GM18505 (cell line): ENCODE measurements around the gene GSN.
A peak's percentile ranks its signal among the peaks of the same experiment; 100 is the strongest.

Experiments
- ATAC-seq: cut with Tn5 transposase; IDR thresholded peaks from one replicate; pipeline ENCODE4 v1.9.1; 2021; ENCODE audit not compliant: unreplicated experiment
- POLR2A ChIP-seq: IDR thresholded peaks from 4 replicates; pipeline ENCODE4 v1.6.1; 2011; ENCODE audit warnings: borderline replicate concordance; ENCODE audit not compliant: insufficient read depth, insufficient read length; ENCODE audit errors: extremely low read depth

GSN gene

DNA sequence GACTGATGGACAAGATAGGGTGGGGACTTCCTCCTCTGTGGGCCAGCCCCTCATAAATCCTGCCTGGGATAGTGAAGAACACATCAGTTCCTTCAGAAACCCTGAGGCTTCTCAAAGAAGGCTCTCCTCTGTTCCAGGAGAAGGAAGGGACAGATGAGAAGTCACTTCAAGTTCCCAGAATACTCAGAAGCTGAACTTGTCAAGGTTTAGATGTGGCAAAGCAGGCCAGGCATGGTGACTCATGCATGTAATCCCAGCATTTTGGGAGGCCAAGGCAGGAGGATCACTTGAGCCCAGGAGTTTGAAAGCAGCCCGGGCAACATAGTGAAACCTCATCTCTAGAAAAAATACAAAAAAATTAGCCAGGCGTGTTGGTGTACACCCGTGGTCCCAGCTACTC is 63.6 kb downstream of the GSN start:
- no peak for TF ChIP-seq POLR2A
- no peak for ATAC-seq

DNA sequence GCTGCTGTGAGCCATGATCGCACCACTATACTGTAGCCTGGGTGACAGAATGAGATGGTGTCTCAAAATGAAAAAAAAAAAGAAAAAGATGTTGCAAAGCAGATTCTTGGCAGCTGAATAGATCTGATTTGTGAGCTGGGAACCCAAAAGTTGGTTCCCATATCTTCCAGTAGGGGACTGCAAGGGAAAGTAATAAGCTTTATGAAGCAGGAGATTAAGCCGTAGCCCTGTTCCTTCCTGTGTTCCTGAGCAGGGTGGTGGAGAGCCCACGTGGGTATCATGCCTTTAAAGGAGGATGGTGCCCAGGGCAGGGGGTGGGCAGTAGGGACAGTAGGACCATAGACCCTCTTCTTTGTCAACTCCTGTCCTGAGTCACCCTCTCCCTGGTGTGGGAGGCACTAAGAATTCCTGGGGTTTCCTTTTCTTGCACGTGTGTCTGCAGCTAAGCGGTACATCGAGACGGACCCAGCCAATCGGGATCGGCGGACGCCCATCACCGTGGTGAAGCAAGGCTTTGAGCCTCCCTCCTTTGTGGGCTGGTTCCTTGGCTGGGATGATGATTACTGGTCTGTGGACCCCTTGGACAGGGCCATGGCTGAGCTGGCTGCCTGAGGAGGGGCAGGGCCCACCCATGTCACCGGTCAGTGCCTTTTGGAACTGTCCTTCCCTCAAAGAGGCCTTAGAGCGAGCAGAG is 64.2 kb downstream of the GSN start:
- ATAC-seq = no peak
- TF ChIP-seq POLR2A = no peak

DNA sequence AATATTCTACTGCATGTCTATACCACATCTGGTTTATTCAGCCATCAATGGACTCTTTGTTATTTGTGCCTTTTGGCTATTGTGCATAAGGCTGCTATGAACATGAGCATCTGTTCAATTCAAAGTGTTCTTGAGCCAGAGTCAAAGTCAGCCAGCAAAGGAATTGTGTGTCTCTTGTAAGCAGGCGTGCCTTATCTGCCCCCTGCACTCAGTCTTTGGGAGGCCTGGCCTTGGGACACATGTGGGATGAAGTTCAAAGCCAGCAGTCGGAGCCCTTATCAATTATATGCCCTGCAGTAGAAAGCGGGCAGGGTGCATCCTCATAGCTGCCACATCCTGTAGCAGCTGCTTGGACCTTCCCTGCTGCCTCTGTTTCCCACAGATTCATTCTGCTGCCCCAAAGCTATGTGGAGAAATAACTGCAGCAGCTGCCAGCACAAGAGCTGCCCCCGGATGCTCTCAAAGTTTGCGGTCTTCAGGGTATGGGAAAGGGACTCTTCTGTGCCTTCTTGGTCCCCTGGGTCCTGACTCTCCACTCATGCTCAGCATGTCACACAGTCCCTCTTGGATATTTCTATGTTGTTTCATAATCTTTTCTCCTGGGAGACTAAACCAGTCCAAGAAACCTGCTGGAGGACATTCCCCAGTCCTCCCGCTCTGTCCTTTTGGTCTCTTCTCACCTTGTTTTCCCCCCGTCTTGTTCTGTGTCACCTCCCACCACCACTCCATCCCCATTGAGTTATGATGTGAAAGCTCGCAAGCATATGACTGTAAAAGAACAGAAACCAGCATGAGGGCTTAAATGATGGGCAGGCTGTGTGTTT is 66.2 kb downstream of the GSN start:
- no peak for ATAC-seq

DNA sequence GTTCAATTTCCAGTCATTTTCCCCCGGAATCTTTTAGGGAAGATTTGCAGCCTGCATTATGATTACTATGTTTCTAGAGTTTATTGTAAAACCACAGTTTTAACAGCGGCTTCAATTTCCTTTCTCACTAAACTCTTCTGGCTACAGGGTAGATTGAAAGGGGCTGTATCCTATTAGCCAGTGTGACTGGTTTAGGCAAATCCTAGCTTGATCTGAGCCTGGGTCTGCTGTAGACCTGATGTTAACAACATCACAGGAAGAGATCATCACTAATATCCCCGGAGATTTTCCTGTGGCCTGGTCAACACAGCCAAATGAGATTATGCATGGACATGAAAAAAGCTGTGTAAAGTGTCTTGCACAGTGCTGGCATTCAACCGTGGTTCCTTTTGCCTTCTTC is 68.7 kb downstream of the GSN start:
- ATAC-seq = no peak
- TF ChIP-seq POLR2A = no peak

More for the DNA sequence above, 66.2 kb downstream of the GSN start:
- no peak for TF ChIP-seq POLR2A

GRCh38 chr9:121339437-121339836 is 71.5 kb downstream of the GSN start:
- no peak for ATAC-seq
- TF ChIP-seq POLR2A = no peak

DNA sequence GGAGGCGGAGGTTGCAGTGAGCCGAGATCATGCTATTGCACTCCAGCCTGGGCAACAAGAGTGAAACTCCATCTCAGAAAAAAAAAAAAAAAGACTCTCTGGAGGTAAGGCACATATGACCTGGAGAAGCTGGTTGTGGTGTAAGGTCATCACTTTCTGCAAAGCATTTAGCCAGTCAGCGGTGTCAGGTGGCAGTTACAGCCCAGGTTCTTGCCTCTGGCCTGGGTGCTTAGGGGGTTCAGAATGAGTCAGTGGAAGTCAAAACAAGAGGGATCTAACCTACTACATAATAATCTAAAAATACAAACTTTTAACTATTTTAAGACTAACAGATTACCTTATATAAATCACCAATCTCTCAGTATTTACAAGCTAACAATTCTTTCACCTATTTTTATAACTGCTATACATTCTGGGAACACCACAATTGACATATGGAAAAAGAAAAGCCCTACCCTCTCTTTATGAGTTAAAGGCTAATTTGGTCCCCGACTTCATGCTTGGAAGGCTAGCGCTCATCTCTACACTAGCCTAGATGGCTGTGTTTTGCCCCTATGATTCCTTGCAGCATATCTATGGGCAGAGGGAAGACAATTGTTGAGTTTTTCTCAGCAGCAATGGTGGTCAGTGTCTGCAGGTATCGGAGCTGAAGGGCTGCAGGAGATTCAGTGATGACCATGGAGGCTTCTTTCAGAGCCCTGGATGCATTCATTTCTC is 72.9 kb downstream of the GSN start:
- TF ChIP-seq POLR2A = no peak
- ATAC-seq = peak; percentile 80

DNA sequence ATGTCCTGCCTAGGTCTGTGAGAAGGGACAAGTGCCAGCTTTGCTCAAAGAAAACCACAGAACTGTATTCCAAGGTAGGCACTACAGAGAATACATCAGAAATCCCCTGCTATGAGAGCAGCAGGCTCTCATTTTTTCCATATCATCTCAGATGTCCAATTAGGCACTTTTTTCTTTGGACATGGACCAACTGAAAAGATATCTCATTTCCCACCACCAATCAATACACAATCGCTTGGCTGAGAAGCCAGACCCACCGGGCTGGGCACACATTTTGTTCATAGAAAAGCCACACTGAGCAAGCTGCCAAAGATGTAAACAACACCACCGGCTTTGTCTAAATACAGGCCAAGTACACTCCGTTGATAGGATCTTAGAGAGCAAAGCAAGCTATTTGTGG is 76.2 kb downstream of the GSN start:
- ATAC-seq = no peak
- no peak for TF ChIP-seq POLR2A

GRCh38 chr9:121345070-121345469 is 77.1 kb downstream of the GSN start:
- ATAC-seq = no peak
- no peak for TF ChIP-seq POLR2A

DNA sequence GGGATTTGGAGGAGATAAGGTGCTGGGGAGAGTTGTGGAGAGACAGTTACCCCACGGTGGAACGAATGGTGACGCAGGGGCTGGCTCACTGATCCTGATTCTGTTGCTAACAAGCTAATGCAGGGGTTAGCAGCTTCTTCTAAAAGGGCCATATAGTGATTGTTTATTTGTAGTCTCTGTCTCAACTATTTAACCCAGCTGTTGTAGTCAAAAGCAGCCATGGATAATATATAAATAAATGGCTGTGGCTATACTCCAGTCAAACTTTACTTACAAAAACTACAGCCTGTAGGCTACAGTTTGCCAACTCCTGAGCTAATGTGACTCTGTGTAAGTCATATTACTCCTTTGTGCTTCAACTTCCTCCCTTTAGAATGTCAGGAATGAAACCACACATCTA is 80.3 kb downstream of the GSN start:
- ATAC-seq = no peak
- TF ChIP-seq POLR2A = no peak

- ATAC-seq = no peak
- TF ChIP-seq POLR2A = no peak
Measured at GRCh38 chr9:121349009-121349408, 81.0 kb downstream of the GSN start.

DNA sequence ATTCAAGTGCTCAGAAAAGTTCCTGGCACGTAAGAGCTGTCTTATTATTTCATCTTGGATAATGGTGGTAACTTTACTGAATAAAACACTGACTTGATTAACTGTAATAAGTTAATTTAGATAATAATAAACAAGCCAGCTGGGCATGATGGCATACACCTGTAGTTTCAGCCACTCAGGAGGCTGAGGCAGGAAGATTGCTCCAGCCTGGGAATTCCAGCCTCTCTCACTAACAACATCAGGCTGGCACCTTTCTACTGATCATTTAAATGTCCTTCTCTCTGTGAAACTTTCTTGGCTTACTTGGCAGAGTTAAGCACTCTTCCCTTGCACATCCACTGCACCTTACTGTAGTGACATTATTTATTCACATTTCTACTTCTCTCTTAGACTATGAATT is 82.1 kb downstream of the GSN start:
- no peak for TF ChIP-seq POLR2A
- no peak for ATAC-seq

DNA sequence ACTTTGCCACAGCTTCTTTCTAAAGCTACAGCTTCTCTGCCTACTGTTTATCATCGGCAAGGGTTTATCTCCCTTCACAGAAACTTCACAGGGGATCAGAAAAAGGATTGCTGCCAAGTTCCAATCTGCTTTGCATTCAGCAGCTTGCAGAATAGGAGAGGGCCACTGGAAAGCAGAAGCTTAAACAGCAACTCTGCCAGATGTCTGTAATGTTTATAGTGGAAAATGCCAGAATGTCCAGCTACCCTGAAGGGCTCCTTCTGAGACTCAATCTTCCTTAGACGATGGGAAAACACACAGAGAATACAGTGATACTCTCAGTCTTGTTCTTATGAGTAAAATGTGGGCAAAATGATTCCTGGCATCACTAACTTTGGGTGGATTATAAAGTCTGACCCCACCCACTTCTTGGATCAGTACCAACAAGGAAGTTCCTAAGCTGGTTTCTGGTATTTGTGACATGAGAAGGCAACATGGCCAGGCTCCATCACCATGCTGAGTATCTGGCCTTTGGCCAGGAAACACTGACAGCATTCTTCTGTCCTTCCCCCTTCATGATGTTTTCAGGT is 83.1 kb downstream of the GSN start:
- no peak for TF ChIP-seq POLR2A
- ATAC-seq = no peak
